H1 (cell line): ENCODE results near the gene FNDC7. TPM values are rescaled to one million over a fixed set of nuclear protein-coding genes. Genes with fewer than 3 reads are reported as not detected.

ENCODE experiments used
- CTCF ChIA-PET: fragments of 300-600 bp; sonication (Branson Sonifier 250); formaldehyde crosslinking; loops from one replicate; lab custom pipeline; 2021; ENCODE audit not compliant: partially characterized antibody; lab: Charles Lee
- POLR2A ChIA-PET: fragments of 300-600 bp; sonication (Branson Sonifier 250); formaldehyde crosslinking; loops from one replicate; lab custom pipeline; 2021; ENCODE audit warnings: inconsistent platforms; ENCODE audit not compliant: partially characterized antibody; lab: Charles Lee
- DNase-seq, 2 experiments: peaks; one replicate each; pipeline versions ENCODE4 v3.0.0 to v3.0.0-alpha.2; 2010 to 2022; ENCODE audit warnings: low spot score in 2 of 2, low read depth in 1 of 2, mixed read lengths in 1 of 2
- FAIRE-seq: peaks from 2 replicates; lab custom pipeline; 2011; peaks lifted over from hg19 to GRCh38; lab: Jason Lieb, UNC
- H2AFZ ChIP-seq: 2 replicates; pipeline ENCODE4 v1.8.1; 2012; ENCODE audit warnings: low read length, inconsistent platforms
- H2AK5ac ChIP-seq: 2 replicates; pipeline ENCODE4 v1.6.1; 2013; ENCODE audit warnings: low read depth, low read length
- H2BK120ac ChIP-seq: replicated peaks from 2 replicates; pipeline ENCODE3; 2013; ENCODE audit warnings: low read depth, low read length, inconsistent platforms
- H2BK12ac ChIP-seq: 2 replicates; pipeline ENCODE4 v1.6.1; 2013; ENCODE audit warnings: low read depth, low read length
- H2BK15ac ChIP-seq: 2 replicates; pipeline ENCODE4 v1.6.1; 2013; ENCODE audit warnings: low read length
- H2BK20ac ChIP-seq: 2 replicates; pipeline ENCODE4 v1.6.1; 2013; ENCODE audit warnings: low read length
- H2BK5ac ChIP-seq: 2 replicates; pipeline ENCODE4 v1.6.1; 2013; ENCODE audit warnings: low read depth, low read length
- H3K14ac ChIP-seq: 2 replicates; pipeline ENCODE4 v1.6.1; 2013; ENCODE audit warnings: inconsistent platforms; ENCODE audit not compliant: insufficient read length
- H3K18ac ChIP-seq: 2 replicates; pipeline ENCODE4 v1.6.1; 2013; ENCODE audit warnings: low read length; ENCODE audit errors: extremely low read depth
- H3K23ac ChIP-seq: 2 replicates; pipeline ENCODE4 v1.6.1; 2013; ENCODE audit warnings: inconsistent platforms; ENCODE audit not compliant: insufficient read length
- H3K23me2 ChIP-seq: 2 replicates; pipeline ENCODE4 v1.6.1; 2013; ENCODE audit warnings: low read depth, low read length
- H3K27ac ChIP-seq: 2 replicates; pipeline ENCODE4 v1.6.1; 2011; ENCODE audit warnings: low read depth, low read length, inconsistent platforms
- H3K27me3 ChIP-seq, 4 experiments: replicated peaks in 1 of 4; 1 replicate in 1 of 4; 2 replicates in 3 of 4; pipeline versions ENCODE4 v1.6.1 to v1.8.1; 2011 to 2013; ENCODE audit warnings: low read length in 3 of 4, mild to moderate bottlenecking in 3 of 4, inconsistent platforms in 2 of 4, mixed read lengths in 2 of 4, moderate library complexity in 1 of 4; ENCODE audit not compliant: control insufficient read depth in 3 of 4, insufficient read depth in 3 of 4; ENCODE audit errors: extremely low read depth in 1 of 4
- H3K36me3 ChIP-seq, 4 experiments: 2 replicates each; pipeline versions ENCODE4 v1.6.1 to v1.8.1; 2011 to 2013; ENCODE audit warnings: mild to moderate bottlenecking in 4 of 4, low read length in 3 of 4, moderate library complexity in 2 of 4, control low read depth in 1 of 4, inconsistent platforms in 1 of 4; ENCODE audit not compliant: insufficient read depth in 4 of 4, control insufficient read depth in 2 of 4
- H3K4ac ChIP-seq: replicated peaks from 2 replicates; pipeline ENCODE3; 2013; ENCODE audit warnings: low read length, low read depth, mixed read lengths, inconsistent platforms; ENCODE audit not compliant: insufficient read length
- H3K4me1 ChIP-seq, 4 experiments: replicated peaks in 1 of 4; 1 replicate in 1 of 4; 2 replicates in 3 of 4; pipeline versions ENCODE4 v1.6.1 to v1.8.1; 2011 to 2013; ENCODE audit warnings: low read length in 3 of 4, inconsistent platforms in 2 of 4, mixed read lengths in 1 of 4; ENCODE audit not compliant: insufficient read depth in 4 of 4, control insufficient read depth in 3 of 4
- H3K4me2 ChIP-seq, 2 experiments: 2 replicates each; pipeline versions ENCODE4 v1.6.1 to v1.8.1; 2011 to 2013; ENCODE audit warnings: low read depth in 2 of 2, low read length in 2 of 2, control low read depth in 1 of 2, inconsistent platforms in 1 of 2, mild to moderate bottlenecking in 1 of 2; ENCODE audit not compliant: insufficient read depth in 1 of 2
- H3K4me3 ChIP-seq, 4 experiments: fragments of 200-600, 300-600 bp in 1 of 4; sonication (generic), shearing (Covaris generic), sonication (Bioruptor Twin) in 1 of 4; 2 replicates each; pipeline versions ENCODE4 v1.5.1 to v1.8.1; 2011 to 2016; ENCODE audit warnings: low read length in 4 of 4, low read depth in 3 of 4, control low read depth in 2 of 4, inconsistent platforms in 2 of 4, mild to moderate bottlenecking in 2 of 4, mixed read lengths in 1 of 4, moderate library complexity in 1 of 4; ENCODE audit not compliant: insufficient read depth in 2 of 4; ENCODE audit errors: extremely low read depth in 1 of 4
- H3K56ac ChIP-seq: replicated peaks from 2 replicates; pipeline ENCODE3; 2013; ENCODE audit warnings: low read depth, mild to moderate bottlenecking, mixed read lengths, low read length, inconsistent platforms; ENCODE audit not compliant: insufficient read length
- H3K79me1 ChIP-seq: 2 replicates; pipeline ENCODE4 v1.6.1; 2013; ENCODE audit warnings: low read depth, low read length, control low read depth
- H3K79me2 ChIP-seq, 2 experiments: 2 replicates each; pipeline versions ENCODE4 v1.6.1 to v1.8.1; 2012 to 2013; ENCODE audit warnings: low read length in 2 of 2, mild to moderate bottlenecking in 2 of 2, inconsistent platforms in 1 of 2; ENCODE audit not compliant: insufficient read depth in 2 of 2, control insufficient read depth in 1 of 2
- H3K9ac ChIP-seq, 4 experiments: replicated peaks in 1 of 4; 1 replicate in 1 of 4; 2 replicates in 3 of 4; pipeline versions ENCODE4 v1.6.1 to v1.8.1; 2011 to 2013; ENCODE audit warnings: low read depth in 3 of 4, low read length in 3 of 4, control low read depth in 2 of 4, mild to moderate bottlenecking in 2 of 4, moderate library complexity in 2 of 4, inconsistent platforms in 1 of 4; ENCODE audit errors: extremely low read depth in 1 of 4
- H3K9me3 ChIP-seq, 2 experiments: 2 replicates each; pipeline versions ENCODE4 v1.6.1 to v1.8.1; 2012 to 2013; ENCODE audit warnings: mild to moderate bottlenecking in 2 of 2, moderate library complexity in 2 of 2, control low read depth in 1 of 2, inconsistent platforms in 1 of 2, low read depth in 1 of 2, low read length in 1 of 2, mixed read lengths in 1 of 2; ENCODE audit not compliant: insufficient read depth in 2 of 2
- H4K20me1 ChIP-seq, 2 experiments: replicated peaks in 1 of 2; 2 replicates each; pipeline versions ENCODE3 to v1.8.1; 2011 to 2013; ENCODE audit warnings: inconsistent platforms in 2 of 2, low read length in 2 of 2, mild to moderate bottlenecking in 1 of 2; ENCODE audit not compliant: insufficient read depth in 2 of 2, control insufficient read depth in 1 of 2
- H4K5ac ChIP-seq: 2 replicates; pipeline ENCODE4 v1.6.1; 2013; ENCODE audit warnings: low read length, low read depth, mixed read lengths, inconsistent platforms; ENCODE audit not compliant: insufficient read length
- H4K8ac ChIP-seq: 2 replicates; pipeline ENCODE4 v1.8.0; 2013; ENCODE audit warnings: mild to moderate bottlenecking, moderate library complexity, low read length, inconsistent platforms; ENCODE audit not compliant: insufficient read depth; ENCODE audit errors: extremely low read depth
- H4K91ac ChIP-seq: replicated peaks from 2 replicates; pipeline ENCODE3; 2013; ENCODE audit warnings: low read length, mixed read lengths, inconsistent platforms; ENCODE audit not compliant: insufficient read length
- POLR2A ChIP-seq, 2 experiments: IDR thresholded peaks; 1 replicate in 1 of 2; 2 replicates in 1 of 2; pipeline ENCODE4 v1.6.1; 2011; ENCODE audit warnings: low read depth in 2 of 2, low read length in 2 of 2, mild to moderate bottlenecking in 2 of 2; ENCODE audit errors: control extremely low read depth in 1 of 2
- POLR2AphosphoS5 ChIP-seq: IDR thresholded peaks from 2 replicates; pipeline ENCODE4 v1.6.1; 2011; ENCODE audit warnings: low read depth, low read length
- RAD21 ChIP-seq, 2 experiments: IDR thresholded peaks in 1 of 2; conservative IDR thresholded peaks in 1 of 2; 2 replicates each; pipeline ENCODE4 v1.6.1; 2011; ENCODE audit warnings: low read depth in 2 of 2, low read length in 2 of 2, improper control_type of control experiment in 1 of 2, inconsistent platforms in 1 of 2, mild to moderate bottlenecking in 1 of 2, moderate library complexity in 1 of 2
- YY1 ChIP-seq: IDR thresholded peaks from 2 replicates; pipeline ENCODE4 v1.6.1; 2011; ENCODE audit warnings: low read depth, mild to moderate bottlenecking, low read length
- WGBS, 2 experiments: shearing (Covaris generic) in 1 of 2; methylation state at CpG; one replicate each; pipeline versions ENCODE4 v1.1.6 to v1.1.7; 2013 to 2015; ENCODE audit warnings: low lambda C conversion rate in 2 of 2, mixed read lengths in 2 of 2, inconsistent platforms in 1 of 2, low coverage in 1 of 2, missing lambda C conversion rate in 1 of 2; ENCODE audit not compliant: insufficient replicate concordance in 2 of 2, insufficient coverage in 1 of 2, insufficient read length in 1 of 2; ENCODE audit errors: extremely low coverage in 1 of 2, missing lambda C conversion rate in 1 of 2; 5-methylcytosine and 5-hydroxymethylcytosine counted together
- polyA plus RNA-seq, 7 experiments: library from polyadenylated mRNA; depleted of rRNA in 3 of 7; stranded (reverse) in 5 of 7; unstranded in 2 of 7; fragments of >200 nt in 5 of 7; fragments of 200-250 nt in 2 of 7; gene quantifications; 1 replicate in 5 of 7; 2 replicates in 1 of 7; 4 replicates in 1 of 7; pipeline versions ENCODE4 v1.2.1 to v1.2.3, GENCODE V29; 2011 to 2013; ENCODE audit warnings: missing spikeins in 2 of 7, mixed read lengths in 2 of 7
- total RNA-seq: library from RNA; stranded (reverse); fragmentation: NEBNext Ultra II Directional; extraction: Animal tissue kit (Norgen Biotek cat#: 25700); gene quantifications from 2 replicates; pipeline ENCODE4 v1.2.1, GENCODE V29; 2021

The FNDC7 gene
- total and polyA plus RNA-seq, 2 of the 8 experiments (the other 6 are each of a cell fraction or from before 2014, with no cell fraction given) = 0.13 to 0.20 TPM

DNA sequence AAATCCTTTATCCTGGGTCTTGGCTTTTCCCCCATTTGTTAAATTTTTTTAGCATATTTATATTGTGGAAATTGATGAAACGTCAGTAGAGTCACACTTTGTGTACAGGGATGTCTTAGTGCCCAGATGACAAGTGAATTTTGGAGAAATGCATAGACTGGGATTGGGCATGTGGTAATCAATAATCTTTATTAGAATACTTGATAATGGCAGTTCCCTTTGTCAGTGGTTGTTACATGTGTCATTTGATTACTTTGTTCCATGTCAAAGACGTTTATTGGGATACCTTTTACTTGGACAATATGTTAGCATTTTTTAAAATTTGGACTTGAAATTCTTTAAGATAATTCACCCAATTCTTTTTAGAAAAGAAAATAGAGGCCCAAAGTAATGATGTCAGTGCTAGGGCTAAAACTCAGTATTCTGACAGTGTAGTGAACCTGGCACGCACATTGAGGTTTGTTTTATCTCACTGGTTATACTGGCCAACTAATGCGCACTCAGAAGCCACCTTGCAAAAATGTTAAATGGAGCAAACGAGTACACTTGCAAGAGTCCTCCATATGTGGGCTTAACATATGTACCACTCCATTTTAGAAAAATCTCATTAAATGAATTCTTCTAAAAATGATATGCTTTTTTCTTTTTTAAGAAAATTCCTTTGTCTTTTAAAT is 11.4 kb upstream of the FNDC7 start:
- no peak overlapping the region for H2BK5ac ChIP-seq
- TF ChIP-seq POLR2AphosphoS5 (0 out of 2 replicates have a peak, but pooled peaks have one; percentile 58), POLR2A (IDR thresholded peaks at IDR 0.05; ENCODE audit: control extremely low read depth in 1 of 2, low read depth in 2 of 2, low read length in 2 of 2) (peak in 1 of 2 experiments; percentile 37; a peak in 1 of 3 replicates), YY1 (no peak), RAD21 (IDR thresholded peaks at IDR 0.05 in 1 of 2, conservative IDR thresholded peaks at IDR 0.05 in 1 of 2; ENCODE audit: low read depth in 2 of 2, low read length in 2 of 2) (no peak)
- H4K91ac ChIP-seq = no peak overlapping the region
- no peak overlapping the region for H2BK12ac ChIP-seq
- H3K36me3 ChIP-seq = peaks cover 15 to 56% (median 43%) of the 10 kb centered on the region in 4 experiments
- no peak overlapping the region for H2BK20ac ChIP-seq
- DNase-seq = no peak
- no peak overlapping the region for H3K4me3 ChIP-seq
- no peaks in the 10 kb centered on the region for H3K9me3 ChIP-seq
- H3K56ac ChIP-seq = no peak overlapping the region
- WGBS, 2 experiments = 91% methylated on average over 5 of the region's 5 CpGs; no CpG with 5 or more reads in 1 of the 2 experiments
- H3K23ac ChIP-seq = no peak overlapping the region
- no peak overlapping the region for H3K18ac ChIP-seq
- no peak overlapping the region for H3K4me2 ChIP-seq
- POLR2A ChIA-PET = interaction anchor here (1.0 to 5.4 kb wide), 5 partner anchors 8 to 20 kb away, joined by 4 to 79 read pairs (median 4); partner anchors contain the start of gene PRPF38B
- no peak overlapping the region for H2AK5ac ChIP-seq
- H3K4me1 ChIP-seq = no peaks in the 10 kb centered on the region
- peaks cover 0 to 15% of the 10 kb centered on the region in 2 experiments; a peak in 2 of 4 replicates for H3K79me2 ChIP-seq
- no peak overlapping the region for H4K5ac ChIP-seq
- no peak overlapping the region for H3K27ac ChIP-seq
- no peaks in the 10 kb centered on the region for H3K27me3 ChIP-seq
- H3K9ac ChIP-seq = no peak overlapping the region
- H3K79me1 ChIP-seq = no peaks in the 10 kb centered on the region; the same call in 1 of the 2 replicates
- no peak overlapping the region for H2BK120ac ChIP-seq
- H3K23me2 ChIP-seq = no peaks in the 10 kb centered on the region
- CTCF ChIA-PET = no interaction called here
- no peak overlapping the region for H3K4ac ChIP-seq
- no peak overlapping the region for H3K14ac ChIP-seq
- H2BK15ac ChIP-seq = no peak overlapping the region
- H4K8ac ChIP-seq = no peak overlapping the region
- H2AFZ ChIP-seq = no peak overlapping the region
- FAIRE-seq = no peak
- H4K20me1 ChIP-seq = peaks cover 2 to 4% of the 10 kb centered on the region in 2 experiments
